Measurements from ENCODE around the gene RTN4IP1.

DNA sequence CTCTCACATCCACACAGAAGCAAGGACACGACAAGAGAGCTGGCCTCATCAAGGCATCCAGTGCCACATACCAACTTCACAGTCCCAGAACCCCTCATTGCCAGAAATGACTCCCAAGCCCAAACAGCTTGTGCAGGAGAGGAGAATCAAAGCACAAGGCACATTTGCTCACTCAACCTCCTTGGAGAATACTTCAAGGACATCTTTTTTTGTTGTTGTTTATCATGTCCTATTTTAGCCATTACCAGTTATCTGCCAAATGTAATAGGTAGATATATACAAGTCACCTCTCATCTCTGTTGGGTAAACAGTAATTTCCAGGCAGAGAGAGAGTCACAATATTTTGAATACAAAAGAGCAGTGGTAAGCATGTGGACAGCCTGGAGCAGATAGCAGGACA lies 47.8 kb downstream of the RTN4IP1 start:
- TF ChIP-seq RFX5 (IDR thresholded peaks at IDR 0.05; ENCODE audit: low read length) (no peak), SMC3 (IDR thresholded peaks at IDR 0.05; ENCODE audit: low read depth, low read length) (no peak), TCF12 (IDR thresholded peaks at IDR 0.05) (no peak), FOXM1 (IDR thresholded peaks at IDR 0.05; ENCODE audit: low read depth) (no peak), POLR2AphosphoS5 (IDR thresholded peaks at IDR 0.05; ENCODE audit: low read depth, low read length) (no peak), TEAD4 (IDR thresholded peaks at IDR 0.05; ENCODE audit: borderline replicate concordance, insufficient read depth) (no peak)
- TF ChIP-seq, protein P1, sequence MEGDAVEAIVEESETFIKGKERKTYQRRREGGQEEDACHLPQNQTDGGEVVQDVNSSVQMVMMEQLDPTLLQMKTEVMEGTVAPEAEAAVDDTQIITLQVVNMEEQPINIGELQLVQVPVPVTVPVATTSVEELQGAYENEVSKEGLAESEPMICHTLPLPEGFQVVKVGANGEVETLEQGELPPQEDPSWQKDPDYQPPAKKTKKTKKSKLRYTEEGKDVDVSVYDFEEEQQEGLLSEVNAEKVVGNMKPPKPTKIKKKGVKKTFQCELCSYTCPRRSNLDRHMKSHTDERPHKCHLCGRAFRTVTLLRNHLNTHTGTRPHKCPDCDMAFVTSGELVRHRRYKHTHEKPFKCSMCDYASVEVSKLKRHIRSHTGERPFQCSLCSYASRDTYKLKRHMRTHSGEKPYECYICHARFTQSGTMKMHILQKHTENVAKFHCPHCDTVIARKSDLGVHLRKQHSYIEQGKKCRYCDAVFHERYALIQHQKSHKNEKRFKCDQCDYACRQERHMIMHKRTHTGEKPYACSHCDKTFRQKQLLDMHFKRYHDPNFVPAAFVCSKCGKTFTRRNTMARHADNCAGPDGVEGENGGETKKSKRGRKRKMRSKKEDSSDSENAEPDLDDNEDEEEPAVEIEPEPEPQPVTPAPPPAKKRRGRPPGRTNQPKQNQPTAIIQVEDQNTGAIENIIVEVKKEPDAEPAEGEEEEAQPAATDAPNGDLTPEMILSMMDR (IDR thresholded peaks at IDR 0.05), result no peak
- TF ChIP-seq, protein P2, sequence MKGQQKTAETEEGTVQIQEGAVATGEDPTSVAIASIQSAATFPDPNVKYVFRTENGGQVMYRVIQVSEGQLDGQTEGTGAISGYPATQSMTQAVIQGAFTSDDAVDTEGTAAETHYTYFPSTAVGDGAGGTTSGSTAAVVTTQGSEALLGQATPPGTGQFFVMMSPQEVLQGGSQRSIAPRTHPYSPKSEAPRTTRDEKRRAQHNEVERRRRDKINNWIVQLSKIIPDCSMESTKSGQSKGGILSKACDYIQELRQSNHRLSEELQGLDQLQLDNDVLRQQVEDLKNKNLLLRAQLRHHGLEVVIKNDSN (IDR thresholded peaks at IDR 0.05; ENCODE audit: borderline replicate concordance, low read depth), result no peak
- TF ChIP-seq, protein P3, sequence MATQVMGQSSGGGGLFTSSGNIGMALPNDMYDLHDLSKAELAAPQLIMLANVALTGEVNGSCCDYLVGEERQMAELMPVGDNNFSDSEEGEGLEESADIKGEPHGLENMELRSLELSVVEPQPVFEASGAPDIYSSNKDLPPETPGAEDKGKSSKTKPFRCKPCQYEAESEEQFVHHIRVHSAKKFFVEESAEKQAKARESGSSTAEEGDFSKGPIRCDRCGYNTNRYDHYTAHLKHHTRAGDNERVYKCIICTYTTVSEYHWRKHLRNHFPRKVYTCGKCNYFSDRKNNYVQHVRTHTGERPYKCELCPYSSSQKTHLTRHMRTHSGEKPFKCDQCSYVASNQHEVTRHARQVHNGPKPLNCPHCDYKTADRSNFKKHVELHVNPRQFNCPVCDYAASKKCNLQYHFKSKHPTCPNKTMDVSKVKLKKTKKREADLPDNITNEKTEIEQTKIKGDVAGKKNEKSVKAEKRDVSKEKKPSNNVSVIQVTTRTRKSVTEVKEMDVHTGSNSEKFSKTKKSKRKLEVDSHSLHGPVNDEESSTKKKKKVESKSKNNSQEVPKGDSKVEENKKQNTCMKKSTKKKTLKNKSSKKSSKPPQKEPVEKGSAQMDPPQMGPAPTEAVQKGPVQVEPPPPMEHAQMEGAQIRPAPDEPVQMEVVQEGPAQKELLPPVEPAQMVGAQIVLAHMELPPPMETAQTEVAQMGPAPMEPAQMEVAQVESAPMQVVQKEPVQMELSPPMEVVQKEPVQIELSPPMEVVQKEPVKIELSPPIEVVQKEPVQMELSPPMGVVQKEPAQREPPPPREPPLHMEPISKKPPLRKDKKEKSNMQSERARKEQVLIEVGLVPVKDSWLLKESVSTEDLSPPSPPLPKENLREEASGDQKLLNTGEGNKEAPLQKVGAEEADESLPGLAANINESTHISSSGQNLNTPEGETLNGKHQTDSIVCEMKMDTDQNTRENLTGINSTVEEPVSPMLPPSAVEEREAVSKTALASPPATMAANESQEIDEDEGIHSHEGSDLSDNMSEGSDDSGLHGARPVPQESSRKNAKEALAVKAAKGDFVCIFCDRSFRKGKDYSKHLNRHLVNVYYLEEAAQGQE (IDR thresholded peaks at IDR 0.05; ENCODE audit: low read depth, low read length), result no peak
- TF ChIP-seq, protein P4, sequence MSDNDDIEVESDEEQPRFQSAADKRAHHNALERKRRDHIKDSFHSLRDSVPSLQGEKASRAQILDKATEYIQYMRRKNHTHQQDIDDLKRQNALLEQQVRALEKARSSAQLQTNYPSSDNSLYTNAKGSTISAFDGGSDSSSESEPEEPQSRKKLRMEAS (IDR thresholded peaks at IDR 0.05; ENCODE audit: low read depth), result no peak
- TF ChIP-seq, protein P5, sequence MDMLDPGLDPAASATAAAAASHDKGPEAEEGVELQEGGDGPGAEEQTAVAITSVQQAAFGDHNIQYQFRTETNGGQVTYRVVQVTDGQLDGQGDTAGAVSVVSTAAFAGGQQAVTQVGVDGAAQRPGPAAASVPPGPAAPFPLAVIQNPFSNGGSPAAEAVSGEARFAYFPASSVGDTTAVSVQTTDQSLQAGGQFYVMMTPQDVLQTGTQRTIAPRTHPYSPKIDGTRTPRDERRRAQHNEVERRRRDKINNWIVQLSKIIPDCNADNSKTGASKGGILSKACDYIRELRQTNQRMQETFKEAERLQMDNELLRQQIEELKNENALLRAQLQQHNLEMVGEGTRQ (IDR thresholded peaks at IDR 0.05; ENCODE audit: borderline replicate concordance, low read depth, low read length), result no peak

All from SK-N-SH (cell line).